Measurements from ENCODE around the gene C12orf76.

Gene C12orf76

GRCh38 chr12:109994401-109995175, 53.7 kb downstream of the C12orf76 start:
- DNase-seq, result no peak

DNA sequence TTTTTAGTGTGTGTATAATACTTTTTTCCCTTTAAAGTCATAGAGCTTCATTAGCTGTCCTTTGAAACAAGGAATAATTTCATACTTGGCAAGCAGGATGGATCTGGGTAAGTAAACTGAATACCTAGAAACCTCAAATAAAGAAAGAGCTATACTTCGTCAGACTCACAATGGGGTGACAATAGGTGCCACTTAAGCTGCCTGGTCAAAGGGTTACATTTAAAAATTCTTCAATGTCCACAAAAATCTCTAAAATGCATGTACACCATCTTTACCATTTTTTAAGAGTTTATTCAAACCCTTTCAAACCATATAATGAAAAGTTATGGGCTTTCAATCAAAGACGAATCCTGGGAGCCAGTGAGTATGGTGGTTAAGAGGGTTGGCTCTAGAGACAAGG, 55.2 kb downstream of the C12orf76 start:
- no peak for DNase-seq

GRCh38 chr12:109991586-109991985, 56.7 kb downstream of the C12orf76 start:
- no peak for DNase-seq

Data from DMS 273 treated with DMSO at 0.1 percent for 48 hours (cell line).